GM12801 (cell line): ENCODE results near the gene CLEC5A.

Experiments used
- TF ChIP-seq, protein P1 (sequence below): IDR thresholded peaks from one replicate; pipeline ENCODE4 v1.5.1; 2011; ENCODE audit warnings: control low read depth; ENCODE audit not compliant: insufficient read length; ENCODE audit errors: extremely low read depth

CLEC5A gene

GRCh38 chr7:141956084-141956483, 9.3 kb upstream of the CLEC5A start:
- TF ChIP-seq, protein P1, sequence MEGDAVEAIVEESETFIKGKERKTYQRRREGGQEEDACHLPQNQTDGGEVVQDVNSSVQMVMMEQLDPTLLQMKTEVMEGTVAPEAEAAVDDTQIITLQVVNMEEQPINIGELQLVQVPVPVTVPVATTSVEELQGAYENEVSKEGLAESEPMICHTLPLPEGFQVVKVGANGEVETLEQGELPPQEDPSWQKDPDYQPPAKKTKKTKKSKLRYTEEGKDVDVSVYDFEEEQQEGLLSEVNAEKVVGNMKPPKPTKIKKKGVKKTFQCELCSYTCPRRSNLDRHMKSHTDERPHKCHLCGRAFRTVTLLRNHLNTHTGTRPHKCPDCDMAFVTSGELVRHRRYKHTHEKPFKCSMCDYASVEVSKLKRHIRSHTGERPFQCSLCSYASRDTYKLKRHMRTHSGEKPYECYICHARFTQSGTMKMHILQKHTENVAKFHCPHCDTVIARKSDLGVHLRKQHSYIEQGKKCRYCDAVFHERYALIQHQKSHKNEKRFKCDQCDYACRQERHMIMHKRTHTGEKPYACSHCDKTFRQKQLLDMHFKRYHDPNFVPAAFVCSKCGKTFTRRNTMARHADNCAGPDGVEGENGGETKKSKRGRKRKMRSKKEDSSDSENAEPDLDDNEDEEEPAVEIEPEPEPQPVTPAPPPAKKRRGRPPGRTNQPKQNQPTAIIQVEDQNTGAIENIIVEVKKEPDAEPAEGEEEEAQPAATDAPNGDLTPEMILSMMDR: no peak

DNA sequence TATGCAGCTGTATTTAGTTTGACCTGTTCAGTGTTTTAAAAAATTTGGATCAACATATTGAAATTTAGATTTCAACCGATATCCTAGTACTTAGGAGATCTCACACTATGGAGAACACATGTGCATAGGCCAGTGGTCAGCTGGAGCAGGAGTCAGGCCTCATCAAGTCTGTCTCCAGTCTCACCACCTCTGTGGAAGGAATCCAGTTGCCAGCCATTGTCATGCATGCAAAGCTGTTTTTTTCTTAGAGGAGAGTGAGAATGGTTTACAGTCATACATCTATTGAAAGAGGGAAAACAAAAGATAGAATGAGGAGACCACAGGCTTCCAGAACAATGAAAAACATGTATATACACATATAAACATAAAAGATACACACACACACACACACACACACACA, 7.6 kb upstream of the CLEC5A start:
- TF ChIP-seq, protein P1: no peak

GRCh38 chr7:141952461-141952860, 5.7 kb upstream of the CLEC5A start:
- TF ChIP-seq, protein P1: no peak

- TF ChIP-seq, protein P1: no peak
These were observed 4.0 kb upstream of the CLEC5A start for GRCh38 chr7:141950806-141951205.

DNA sequence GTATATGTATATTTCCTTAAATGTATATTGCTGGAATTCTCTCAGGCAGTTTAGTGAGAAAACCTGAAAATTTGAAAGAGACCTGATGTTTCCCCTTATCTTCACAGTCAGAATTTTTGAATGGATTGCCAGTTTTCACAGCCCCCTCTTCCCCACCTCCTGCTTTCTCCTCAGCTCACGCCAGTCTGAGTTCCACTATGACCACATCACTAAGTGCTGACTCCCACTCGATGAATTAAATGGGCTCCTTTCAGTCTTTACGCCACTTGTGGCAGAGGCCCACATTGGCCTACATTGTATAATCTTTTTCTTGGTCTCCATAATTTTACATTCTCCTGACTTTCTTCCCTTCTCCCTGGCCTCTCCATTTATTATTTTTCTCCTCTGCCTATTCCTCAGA, 3.1 kb upstream of the CLEC5A start:
- TF ChIP-seq, protein P1: no peak

DNA sequence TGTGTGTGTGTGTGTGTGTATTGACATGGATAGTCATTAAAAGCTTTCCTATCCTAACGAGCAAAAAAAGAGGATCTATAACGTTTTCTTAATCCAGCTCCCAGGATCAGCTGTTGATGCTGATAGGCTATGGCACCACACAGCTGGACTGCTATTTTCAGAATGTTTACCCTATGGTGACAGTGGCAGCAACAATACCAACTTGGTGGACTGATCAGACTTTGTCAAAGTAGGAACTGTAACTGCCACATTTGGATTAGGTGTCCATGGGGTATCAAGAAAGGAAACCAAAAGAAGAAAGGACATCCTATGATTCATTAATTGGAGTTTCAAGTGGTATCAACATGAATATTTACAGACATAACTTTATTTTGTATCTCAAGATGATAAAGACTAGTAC, 2.7 kb upstream of the CLEC5A start:
- TF ChIP-seq, protein P1: no peak

DNA sequence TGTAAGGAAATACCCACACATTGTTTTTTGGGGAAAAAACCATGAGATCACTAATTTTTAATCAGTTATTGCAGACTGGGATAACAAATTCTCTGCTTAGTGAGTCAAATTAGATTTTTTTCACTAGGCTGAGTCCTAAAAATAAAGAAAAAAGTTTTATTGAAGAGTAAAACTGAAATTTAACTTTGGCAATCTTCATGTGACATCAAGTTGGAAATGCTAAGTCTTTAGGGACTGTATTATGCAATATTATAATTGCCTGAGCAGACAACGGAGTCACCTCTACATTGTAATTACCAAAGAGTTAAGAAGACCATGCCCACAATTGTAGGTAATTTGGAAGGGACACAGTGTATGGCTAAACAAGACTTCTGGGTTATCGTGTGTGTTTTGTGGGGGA, 2.2 kb upstream of the CLEC5A start:
- TF ChIP-seq, protein P1: no peak

DNA sequence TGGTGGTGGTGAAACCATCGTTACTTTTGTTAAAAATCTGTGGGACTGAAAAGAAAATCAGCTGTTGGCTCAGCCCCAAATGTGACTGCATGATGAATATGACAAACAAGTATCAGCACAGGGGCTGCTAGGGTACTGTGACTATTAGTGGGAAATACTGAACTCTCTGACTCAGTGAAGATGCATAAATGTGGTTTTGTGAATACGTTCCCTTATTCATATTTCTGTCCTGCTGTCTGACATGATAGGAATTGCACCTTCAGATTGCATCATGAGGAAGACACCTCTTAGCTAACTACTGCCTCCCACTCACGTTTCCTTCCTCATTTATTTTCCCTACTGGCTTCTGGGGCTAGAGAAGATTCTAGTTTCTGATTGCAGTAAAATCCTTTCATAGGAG, 1.4 kb downstream of the CLEC5A start:
- TF ChIP-seq, protein P1: no peak
